Suprapubic skin (tissue), 4 donors: ENCODE measurements around the gene RAPGEFL1. TPM values are rescaled to one million over a fixed set of nuclear protein-coding genes. Genes with fewer than 3 reads are reported as not detected.
A peak's percentile ranks its signal among the peaks of the same experiment; 100 is the strongest.

Experiments used
- DNase-seq, 2 donors: peaks; one replicate each; pipeline ENCODE4 v3.0.0-alpha.2; 2019; ENCODE audit warnings: low spot score in 2 of 2
- H3K27ac ChIP-seq: fragments of 200-600 bp; sonication (generic); one replicate; pipeline ENCODE4 v1.5.1; 2019
- H3K27me3 ChIP-seq: fragments of 200-600 bp; sonication (generic); one replicate; pipeline ENCODE4 v1.5.1; 2019
- H3K36me3 ChIP-seq: fragments of 200-600 bp; sonication (generic); one replicate; pipeline ENCODE4 v1.5.1; 2019
- H3K4me1 ChIP-seq: fragments of 200-600 bp; sonication (generic); one replicate; pipeline ENCODE4 v1.5.1; 2019
- H3K4me3 ChIP-seq: fragments of 200-600 bp; sonication (generic); one replicate; pipeline ENCODE4 v1.5.1; 2019; ENCODE audit warnings: mild to moderate bottlenecking
- H3K9me3 ChIP-seq: fragments of 200-600 bp; sonication (generic); one replicate; pipeline ENCODE4 v1.5.1; 2019
- EP300 ChIP-seq: sonication (generic); formaldehyde crosslinking; IDR thresholded peaks from one replicate; pipeline ENCODE4 v1.6.1; 2017; ENCODE audit warnings: antibody characterized with exemption
- POLR2A ChIP-seq, 2 donors: fragments of 450-650 bp; IDR thresholded peaks; one replicate each; pipeline ENCODE4 v1.6.1; 2017; ENCODE audit warnings: antibody characterized with exemption in 2 of 2, mild to moderate bottlenecking in 2 of 2, moderate library complexity in 2 of 2
- POLR2AphosphoS5 ChIP-seq, 3 donors: sonication (generic); formaldehyde crosslinking; IDR thresholded peaks; one replicate each; pipeline ENCODE4 v1.6.1; 2017; ENCODE audit warnings: antibody characterized with exemption in 3 of 3
- WGBS: methylation state at CpG from one replicate; pipeline ENCODE4 v1.1.5; 2018; 5-methylcytosine and 5-hydroxymethylcytosine counted together
- total RNA-seq, 4 donors: library from RNA; depleted of rRNA; stranded (reverse); fragments of >200 nt; gene quantifications; one replicate each; pipeline ENCODE4 v1.1.0, GENCODE V29; 2016
- TF ChIP-seq, protein P1 (sequence below), 2 donors: fragments of 200-600 bp in 1 of 2; fragments of 450-650 bp in 1 of 2; sonication (generic) in 1 of 2; IDR thresholded peaks; one replicate each; pipeline ENCODE4 v1.5.1; 2016 to 2019; ENCODE audit warnings: antibody characterized with exemption in 2 of 2, mild to moderate bottlenecking in 1 of 2, moderate library complexity in 1 of 2

The RAPGEFL1 gene
- total RNA-seq, 4 donors from 2014 or later, result 221 to 547 (median 297) TPM

DNA sequence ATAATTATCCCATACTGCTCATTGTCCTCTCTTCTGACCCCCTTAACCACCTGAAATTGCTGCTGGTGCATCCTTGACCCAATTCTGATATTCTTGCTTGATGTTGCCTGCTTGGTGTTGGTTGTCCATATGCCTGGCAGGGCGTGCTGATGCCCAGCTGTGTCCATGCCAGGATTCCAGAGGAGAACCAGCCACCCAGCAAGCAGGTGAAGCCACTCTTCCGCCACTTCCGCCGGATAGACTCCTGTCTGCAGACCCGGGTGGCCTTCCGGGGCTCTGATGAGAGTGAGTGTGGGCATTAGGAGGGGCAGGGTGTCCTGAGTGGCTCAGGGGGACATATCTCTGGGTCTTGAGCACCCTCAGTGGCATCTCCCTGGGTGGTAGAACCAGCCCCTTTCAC lies 11.4 kb downstream of the RAPGEFL1 start:
- TF ChIP-seq POLR2A (IDR thresholded peaks at IDR 0.05) (no peak), POLR2AphosphoS5 (IDR thresholded peaks at IDR 0.05) (no peak), EP300 (no peak)
- TF ChIP-seq, protein P1, sequence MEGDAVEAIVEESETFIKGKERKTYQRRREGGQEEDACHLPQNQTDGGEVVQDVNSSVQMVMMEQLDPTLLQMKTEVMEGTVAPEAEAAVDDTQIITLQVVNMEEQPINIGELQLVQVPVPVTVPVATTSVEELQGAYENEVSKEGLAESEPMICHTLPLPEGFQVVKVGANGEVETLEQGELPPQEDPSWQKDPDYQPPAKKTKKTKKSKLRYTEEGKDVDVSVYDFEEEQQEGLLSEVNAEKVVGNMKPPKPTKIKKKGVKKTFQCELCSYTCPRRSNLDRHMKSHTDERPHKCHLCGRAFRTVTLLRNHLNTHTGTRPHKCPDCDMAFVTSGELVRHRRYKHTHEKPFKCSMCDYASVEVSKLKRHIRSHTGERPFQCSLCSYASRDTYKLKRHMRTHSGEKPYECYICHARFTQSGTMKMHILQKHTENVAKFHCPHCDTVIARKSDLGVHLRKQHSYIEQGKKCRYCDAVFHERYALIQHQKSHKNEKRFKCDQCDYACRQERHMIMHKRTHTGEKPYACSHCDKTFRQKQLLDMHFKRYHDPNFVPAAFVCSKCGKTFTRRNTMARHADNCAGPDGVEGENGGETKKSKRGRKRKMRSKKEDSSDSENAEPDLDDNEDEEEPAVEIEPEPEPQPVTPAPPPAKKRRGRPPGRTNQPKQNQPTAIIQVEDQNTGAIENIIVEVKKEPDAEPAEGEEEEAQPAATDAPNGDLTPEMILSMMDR (IDR thresholded peaks at IDR 0.05), result no peak
- Histone ChIP-seq H3K36me3 (peaks cover 21% of the 10 kb centered on the region), H3K27ac (no peak overlapping the region), H3K4me1 (peaks cover 32% of the 10 kb centered on the region), H3K4me3 (no peak overlapping the region), H3K27me3 (no peaks in the 10 kb centered on the region), H3K9me3 (no peaks in the 10 kb centered on the region)
- 96% methylated on average over 6 of the region's 6 CpGs for WGBS
- DNase-seq, result no peak

DNA sequence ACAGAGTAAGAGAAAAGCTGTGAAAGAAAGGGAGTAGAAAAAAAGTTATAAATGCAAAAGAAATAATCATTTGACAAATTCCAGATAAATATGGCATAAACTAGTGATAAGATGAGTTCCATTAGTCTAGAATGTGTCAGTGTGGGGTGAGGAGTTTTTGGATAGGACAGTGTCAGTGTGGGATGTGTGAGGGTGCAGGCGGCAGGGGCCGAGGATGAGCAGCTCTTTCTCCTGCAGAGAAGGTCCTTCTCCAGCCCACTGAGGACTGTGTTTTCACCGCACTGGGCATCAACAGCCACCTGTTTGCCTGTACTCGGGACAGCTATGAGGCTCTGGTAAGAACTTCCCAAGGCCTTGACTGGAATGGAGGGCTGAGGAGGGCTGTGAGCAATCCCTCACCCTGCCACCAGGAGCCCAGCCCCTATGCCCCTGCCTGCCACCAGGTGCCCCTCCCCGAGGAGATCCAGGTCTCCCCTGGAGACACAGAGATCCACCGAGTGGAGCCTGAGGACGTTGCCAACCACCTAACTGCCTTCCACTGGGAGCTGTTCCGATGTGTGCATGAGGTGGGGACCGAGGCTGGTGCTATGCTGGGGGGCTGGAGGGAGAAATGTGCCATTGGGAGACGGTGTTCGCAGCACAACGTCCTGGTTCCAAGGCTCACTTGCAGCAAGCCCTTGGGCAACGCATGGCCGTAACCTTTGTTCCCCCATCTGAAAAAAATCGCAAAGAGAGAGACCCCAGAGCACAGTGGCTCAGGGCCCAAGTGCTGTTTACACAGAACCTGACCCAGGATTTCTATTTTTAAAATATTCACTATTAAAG lies 13.1 kb downstream of the RAPGEFL1 start:
- Histone ChIP-seq H3K9me3 (no peaks in the 10 kb centered on the region), H3K4me3 (peak overlapping the region; percentile 56), H3K36me3 (peaks cover 21% of the 10 kb centered on the region), H3K4me1 (peaks cover 49% of the 10 kb centered on the region), H3K27me3 (no peaks in the 10 kb centered on the region), H3K27ac (no peak overlapping the region)
- TF ChIP-seq, protein P1 (IDR thresholded peaks at IDR 0.05), result peak in 1 of 2 donors; percentile 23
- TF ChIP-seq POLR2AphosphoS5 (IDR thresholded peaks at IDR 0.05), result no peak
- DNase-seq, result no peak
- WGBS, result 71% methylated on average over 15 of the region's 15 CpGs

DNA sequence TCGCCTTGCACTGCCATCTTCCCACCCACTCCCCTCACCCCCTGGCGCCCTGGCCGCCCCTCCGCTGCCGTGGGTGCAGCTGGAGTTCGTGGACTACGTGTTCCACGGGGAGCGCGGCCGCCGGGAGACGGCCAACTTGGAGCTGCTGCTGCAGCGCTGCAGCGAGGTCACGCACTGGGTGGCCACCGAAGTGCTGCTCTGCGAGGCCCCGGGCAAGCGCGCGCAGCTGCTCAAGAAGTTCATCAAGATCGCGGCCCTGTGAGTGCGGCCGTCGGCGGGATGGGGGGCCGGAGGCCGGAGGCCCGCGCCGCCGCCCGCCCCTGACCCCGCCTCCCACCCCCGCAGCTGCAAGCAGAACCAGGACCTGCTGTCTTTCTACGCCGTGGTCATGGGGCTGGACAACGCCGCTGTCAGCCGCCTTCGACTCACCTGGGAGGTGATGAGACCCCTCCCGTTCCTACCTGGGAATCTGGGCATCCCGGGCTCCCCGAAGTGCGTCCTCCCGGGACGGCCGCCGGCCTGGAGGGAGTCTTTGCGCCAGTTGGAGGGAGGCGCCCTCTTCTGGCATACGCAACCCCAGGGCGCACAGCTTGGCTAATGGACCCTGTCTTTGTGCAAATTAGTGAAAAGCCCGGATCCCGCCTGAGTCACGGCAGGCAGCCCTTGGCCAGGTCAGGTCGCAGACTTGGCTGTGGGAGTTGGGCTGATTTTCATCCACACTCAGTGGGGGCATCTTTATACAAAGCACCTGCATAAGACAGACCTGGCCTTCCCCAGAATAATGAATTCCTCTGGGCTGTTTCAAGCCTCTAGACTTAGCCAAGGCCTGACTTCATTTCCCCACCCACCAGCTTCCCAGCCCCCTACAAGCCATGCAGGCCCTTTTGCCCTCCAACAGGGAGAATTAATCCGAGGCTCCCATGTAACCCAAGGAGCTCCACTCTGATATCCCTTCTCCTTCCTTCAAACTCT lies 14.3 kb downstream of the RAPGEFL1 start:
- peaks cover 50% of the 10 kb centered on the region for H3K4me1 ChIP-seq
- peak overlapping the region; percentile 56 for H3K4me3 ChIP-seq
- peak overlapping the region; percentile 46 for H3K27ac ChIP-seq
- DNase-seq, result peak; percentile 85 to 91
- peaks cover 21% of the 10 kb centered on the region for H3K36me3 ChIP-seq
- H3K9me3 ChIP-seq, result no peaks in the 10 kb centered on the region
- 2% methylated on average over 29 of the region's 60 CpGs for WGBS
- TF ChIP-seq, protein P1 (IDR thresholded peaks at IDR 0.05), result peak; percentile 19 to 60
- TF ChIP-seq EP300 (no peak), POLR2AphosphoS5 (IDR thresholded peaks at IDR 0.05) (peak in 1 of 3 donors; percentile 22), POLR2A (IDR thresholded peaks at IDR 0.05) (no peak)
- H3K27me3 ChIP-seq, result no peaks in the 10 kb centered on the region

DNA sequence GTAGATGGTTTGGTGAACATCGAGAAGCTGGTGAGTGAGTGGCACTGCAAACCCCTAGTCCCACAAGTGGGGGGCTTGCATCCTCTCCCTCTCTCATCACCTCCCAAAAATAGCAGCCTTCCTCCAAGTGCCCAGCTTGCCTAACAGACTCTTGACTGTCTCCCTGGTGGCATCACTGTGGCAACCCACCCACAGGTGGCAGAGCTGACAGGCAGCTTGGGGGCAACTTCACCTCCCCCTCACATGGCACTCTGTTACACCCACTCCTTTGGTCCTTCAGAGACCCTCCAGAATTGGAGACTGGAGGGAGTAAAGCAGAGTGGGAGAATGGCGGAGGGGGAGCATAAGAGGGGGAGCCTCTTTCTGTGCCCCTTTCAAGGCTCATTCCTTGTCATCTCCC lies 15.7 kb downstream of the RAPGEFL1 start:
- Histone ChIP-seq H3K27me3 (no peaks in the 10 kb centered on the region), H3K27ac (no peak overlapping the region), H3K4me1 (peaks cover 50% of the 10 kb centered on the region), H3K4me3 (no peak overlapping the region), H3K36me3 (peaks cover 21% of the 10 kb centered on the region), H3K9me3 (no peaks in the 10 kb centered on the region)
- TF ChIP-seq POLR2A (IDR thresholded peaks at IDR 0.05), result no peak
- no peak for TF ChIP-seq POLR2AphosphoS5 (IDR thresholded peaks at IDR 0.05)
- TF ChIP-seq EP300, result no peak
- TF ChIP-seq, protein P1 (IDR thresholded peaks at IDR 0.05), result no peak
- no peak for DNase-seq
- 100% methylated on average over 2 of the region's 2 CpGs for WGBS

DNA sequence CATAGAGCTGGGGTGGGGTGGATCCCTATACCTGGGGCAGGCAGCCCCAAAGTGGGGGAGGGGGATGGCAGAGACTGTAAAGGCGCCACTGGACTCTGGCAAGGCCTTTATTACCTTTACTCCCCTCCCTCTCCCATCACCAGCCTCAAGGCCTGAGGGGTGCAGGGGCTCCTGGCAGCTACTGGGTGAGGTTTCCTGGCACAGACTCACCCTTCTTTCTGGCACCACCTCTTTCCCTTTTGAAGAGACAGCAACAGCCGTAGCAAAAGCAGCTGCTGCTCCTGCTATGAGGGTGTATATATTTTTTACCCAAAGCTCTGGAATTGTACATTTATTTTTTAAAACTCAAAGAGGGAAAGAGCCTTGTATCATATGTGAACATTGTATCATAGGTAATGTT lies 17.6 kb downstream of the RAPGEFL1 start:
- whole genome bisulfite sequencing, result 49% methylated on average over 2 of the region's 2 CpGs
- H3K9me3 ChIP-seq, result no peaks in the 10 kb centered on the region
- H3K27me3 ChIP-seq, result no peaks in the 10 kb centered on the region
- H3K27ac ChIP-seq, result peak overlapping the region; percentile 27
- no peak overlapping the region for H3K4me3 ChIP-seq
- TF ChIP-seq POLR2AphosphoS5 (IDR thresholded peaks at IDR 0.05) (no peak), EP300 (no peak), POLR2A (IDR thresholded peaks at IDR 0.05) (no peak)
- TF ChIP-seq, protein P1 (IDR thresholded peaks at IDR 0.05), result no peak
- DNase-seq, result no peak
- peaks cover 50% of the 10 kb centered on the region for H3K4me1 ChIP-seq
- H3K36me3 ChIP-seq, result peaks cover 10% of the 10 kb centered on the region
